Measurements from ENCODE around the gene ZFP90.

GRCh38 chr16:68499006-68499405 is 40.1 kb upstream of the ZFP90 start:
- no peak for TF ChIP-seq CTCF (IDR thresholded peaks at IDR 0.05)
- no peak for TF ChIP-seq POLR2A (IDR thresholded peaks at IDR 0.05)
- TF ChIP-seq POLR2AphosphoS5 (IDR thresholded peaks at IDR 0.05): no peak
